H9 (cell line): Measurements from ENCODE around the gene C19orf85. TPM values are rescaled to one million over a fixed set of nuclear protein-coding genes. Genes with fewer than 3 reads are reported as not detected.
A peak's percentile ranks its signal among the peaks of the same experiment; 100 is the strongest.

Source experiments
- DNase-seq: peaks from one replicate; pipeline ENCODE4 v3.0.0-alpha.2; 2017
- H2AFZ ChIP-seq: one replicate; pipeline ENCODE4 v1.6.1; 2013; ENCODE audit warnings: mild to moderate bottlenecking, low read length, control low read depth, moderate library complexity
- H2AK5ac ChIP-seq: 2 replicates; pipeline ENCODE4 v1.6.1; 2013; ENCODE audit warnings: low read length, control low read depth, mixed read lengths; ENCODE audit not compliant: insufficient read length
- H2BK120ac ChIP-seq: one replicate; pipeline ENCODE4 v1.6.1; 2013; ENCODE audit warnings: low read depth, mild to moderate bottlenecking, low read length, control low read depth, inconsistent platforms; ENCODE audit not compliant: poor library complexity, severe bottlenecking
- H2BK12ac ChIP-seq: 2 replicates; pipeline ENCODE4 v1.6.1; 2013; ENCODE audit warnings: low read length, control low read depth, mixed read lengths, low read depth; ENCODE audit not compliant: insufficient read length
- H2BK15ac ChIP-seq: 2 replicates; pipeline ENCODE4 v1.6.1; 2013; ENCODE audit warnings: low read depth, low read length, control low read depth
- H2BK20ac ChIP-seq: one replicate; pipeline ENCODE4 v1.6.1; 2013; ENCODE audit warnings: low read depth, mild to moderate bottlenecking, low read length, control low read depth, inconsistent platforms; ENCODE audit not compliant: poor library complexity, severe bottlenecking
- H2BK5ac ChIP-seq: 2 replicates; pipeline ENCODE4 v1.6.1; 2013; ENCODE audit warnings: low read length, control low read depth, mixed read lengths; ENCODE audit not compliant: insufficient read length
- H3K14ac ChIP-seq: 2 replicates; pipeline ENCODE4 v1.6.1; 2013; ENCODE audit warnings: low read length, control low read depth; ENCODE audit not compliant: insufficient read depth
- H3K18ac ChIP-seq: 2 replicates; pipeline ENCODE4 v1.6.1; 2013; ENCODE audit warnings: low read depth, mild to moderate bottlenecking, mixed read lengths, low read length, control low read depth; ENCODE audit not compliant: insufficient read length
- H3K23ac ChIP-seq: 2 replicates; pipeline ENCODE4 v1.6.1; 2013; ENCODE audit warnings: low read length, control low read depth, mixed read lengths, low read depth; ENCODE audit not compliant: insufficient read length
- H3K23me2 ChIP-seq: 2 replicates; pipeline ENCODE4 v1.6.1; 2013; ENCODE audit warnings: low read depth, mild to moderate bottlenecking, mixed read lengths, low read length, control low read depth; ENCODE audit not compliant: insufficient read length, poor library complexity, severe bottlenecking
- H3K27ac ChIP-seq: 2 replicates; pipeline ENCODE4 v1.5.1; 2013; ENCODE audit warnings: low read length, control low read depth, mixed read lengths, low read depth; ENCODE audit not compliant: insufficient read length
- H3K27me3 ChIP-seq: 2 replicates; pipeline ENCODE4 v1.6.1; 2013; ENCODE audit warnings: low read length, control low read depth, inconsistent platforms; ENCODE audit not compliant: insufficient read depth
- H3K4ac ChIP-seq: 2 replicates; pipeline ENCODE4 v1.6.1; 2013; ENCODE audit warnings: low read depth, mild to moderate bottlenecking, control low read depth, inconsistent platforms, low read length, moderate library complexity
- H3K4me1 ChIP-seq: 2 replicates; pipeline ENCODE4 v1.6.1; 2013; ENCODE audit warnings: low read length, control low read depth, inconsistent platforms; ENCODE audit not compliant: insufficient read depth
- H3K4me2 ChIP-seq: 2 replicates; pipeline ENCODE4 v1.6.1; 2013; ENCODE audit warnings: low read length, control low read depth, mixed read lengths; ENCODE audit not compliant: insufficient read length, insufficient read depth
- H3K56ac ChIP-seq: 2 replicates; pipeline ENCODE4 v1.6.1; 2013; ENCODE audit warnings: low read depth, mild to moderate bottlenecking, mixed read lengths, low read length, control low read depth; ENCODE audit not compliant: insufficient read length
- H3K79me1 ChIP-seq: 2 replicates; pipeline ENCODE4 v1.6.1; 2013; ENCODE audit warnings: low read depth, mild to moderate bottlenecking, moderate library complexity, low read length, control low read depth, inconsistent platforms; ENCODE audit not compliant: insufficient read depth, poor library complexity, severe bottlenecking
- H3K79me2 ChIP-seq: 2 replicates; pipeline ENCODE4 v1.6.1; 2013; ENCODE audit warnings: low read length, control low read depth, inconsistent platforms; ENCODE audit not compliant: insufficient read depth
- H3K9ac ChIP-seq: 2 replicates; pipeline ENCODE4 v1.6.1; 2013; ENCODE audit warnings: low read length, control low read depth, mixed read lengths; ENCODE audit not compliant: insufficient read length; ENCODE audit errors: extremely low read depth
- H3K9me3 ChIP-seq: one replicate; pipeline ENCODE4 v1.6.1; 2013; ENCODE audit warnings: low read depth, low read length, inconsistent platforms; ENCODE audit not compliant: control insufficient read depth
- H3T11ph ChIP-seq: one replicate; pipeline ENCODE4 v1.6.1; 2013; ENCODE audit warnings: mild to moderate bottlenecking, low read length, control low read depth, inconsistent platforms
- H4K20me1 ChIP-seq: one replicate; pipeline ENCODE4 v1.6.1; 2013; ENCODE audit not compliant: control insufficient read depth, insufficient read length, insufficient read depth
- H4K5ac ChIP-seq: 2 replicates; pipeline ENCODE4 v1.6.1; 2013; ENCODE audit warnings: low read depth, mild to moderate bottlenecking, mixed read lengths, low read length, control low read depth; ENCODE audit not compliant: insufficient read length
- H4K8ac ChIP-seq: replicated peaks from 2 replicates; pipeline ENCODE4 v1.6.1; 2013; ENCODE audit warnings: low read length, control low read depth, mixed read lengths, low read depth; ENCODE audit not compliant: insufficient read length
- H4K91ac ChIP-seq: 2 replicates; pipeline ENCODE4 v1.6.1; 2013; ENCODE audit warnings: low read depth, mild to moderate bottlenecking, moderate library complexity, mixed read lengths, low read length, control low read depth; ENCODE audit not compliant: insufficient read length
- H3K27ac Mint-ChIP-seq, 3 experiments: 2 replicates in 2 of 3; 3 replicates in 1 of 3; pipeline ENCODE4 v1.8.0; 2020 to 2021; ENCODE audit warnings: mixed read lengths in 3 of 3, mild to moderate bottlenecking in 1 of 3, moderate library complexity in 1 of 3
- H3K27me3 Mint-ChIP-seq: 2 replicates; pipeline ENCODE4 v1.8.0; 2021; ENCODE audit warnings: low read depth, mild to moderate bottlenecking, moderate library complexity, mixed read lengths
- H3K36me3 Mint-ChIP-seq, 3 experiments: 2 replicates in 2 of 3; 3 replicates in 1 of 3; pipeline ENCODE4 v1.8.0; 2020 to 2021; ENCODE audit warnings: low read depth in 3 of 3, mixed read lengths in 3 of 3; ENCODE audit not compliant: insufficient read depth in 1 of 3
- H3K4me1 Mint-ChIP-seq, 2 experiments: 2 replicates each; pipeline ENCODE4 v1.8.0; 2020; ENCODE audit warnings: mixed read lengths in 2 of 2
- H3K4me3 Mint-ChIP-seq, 2 experiments: 2 replicates in 1 of 2; 3 replicates in 1 of 2; pipeline ENCODE4 v1.8.0; 2020 to 2021; ENCODE audit warnings: mild to moderate bottlenecking in 2 of 2, mixed read lengths in 2 of 2, moderate library complexity in 1 of 2
- H3K9me3 Mint-ChIP-seq, 2 experiments: 2 replicates in 1 of 2; 3 replicates in 1 of 2; pipeline ENCODE4 v1.8.0; 2020; ENCODE audit warnings: mild to moderate bottlenecking in 2 of 2, mixed read lengths in 2 of 2, moderate library complexity in 1 of 2
- WGBS: extraction: QIAGEN DNeasy Blood & Tissue Kit; methylation state at CpG from one replicate; pipeline ENCODE4 v1.1.7; 2013; ENCODE audit warnings: missing lambda C conversion rate, low lambda C conversion rate, mixed read lengths; ENCODE audit not compliant: insufficient read length; ENCODE audit errors: extremely low coverage; 5-methylcytosine and 5-hydroxymethylcytosine counted together
- total RNA-seq: library from RNA; stranded (reverse); gene quantifications from 2 replicates; pipeline ENCODE4 v1.2.1, GENCODE V29; 2021
- TF ChIP-seq, protein P1 (sequence below): fragments of 200-600 bp; sonication (generic); conservative IDR thresholded peaks from 3 replicates; pipeline ENCODE4 v1.8.0; 2021; ENCODE audit warnings: antibody characterized with exemption, mild to moderate bottlenecking

C19orf85 gene
- total RNA-seq, 1 experiment from 2014 or later = 1.2 TPM

DNA sequence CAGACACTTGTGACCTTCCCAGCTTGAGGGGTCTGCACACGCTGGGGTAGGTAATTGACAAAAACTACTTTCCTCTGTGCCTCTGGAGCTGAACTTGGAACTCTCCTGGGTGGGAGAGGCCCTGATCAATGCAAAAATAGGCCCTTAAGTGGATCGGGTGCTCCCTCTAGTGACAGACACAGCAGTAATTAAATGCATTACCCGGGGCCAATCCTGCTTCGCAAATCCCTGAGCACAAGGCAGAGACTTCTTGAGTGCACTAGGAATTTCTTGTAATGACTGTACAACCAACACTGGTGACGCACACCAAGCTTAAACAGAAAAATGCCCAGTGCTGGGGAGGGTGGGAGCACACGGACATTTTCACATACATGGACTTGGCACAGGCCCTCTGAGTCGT lies 46.4 kb downstream of the C19orf85 start:
- H3K27me3 Mint-ChIP-seq = peaks cover 36% of the 10 kb centered on the region

More for the DNA sequence above, 46.4 kb downstream of the C19orf85 start:
- H2AK5ac ChIP-seq = no peak overlapping the region
- no peak overlapping the region for H2BK120ac ChIP-seq
- no peak overlapping the region for H2BK12ac ChIP-seq
- H3K27ac ChIP-seq = no peak overlapping the region
- no peak overlapping the region for H3K56ac ChIP-seq
- no peak overlapping the region for H2BK5ac ChIP-seq
- H2AFZ ChIP-seq = no peak overlapping the region
- no peak overlapping the region for H3K4me2 ChIP-seq
- no peak overlapping the region for H4K8ac ChIP-seq
- no peaks in the 10 kb centered on the region for H4K20me1 ChIP-seq
- Mint-ChIP-seq H3K36me3 (no peaks in the 10 kb centered on the region), H3K9me3 (peaks cover 0 to 6% of the 10 kb centered on the region in 2 experiments; a peak in 1 of 5 replicates), H3K27ac (no peak overlapping the region), H3K4me1 (peaks cover 2 to 8% of the 10 kb centered on the region in 2 experiments), H3K4me3 (peak overlapping the region in 1 of 2 experiments; percentile 42; a peak in 1 of 5 replicates)
- H3K9me3 ChIP-seq = no peaks in the 10 kb centered on the region
- H4K5ac ChIP-seq = no peak overlapping the region
- no peak overlapping the region for H3K18ac ChIP-seq
- no peaks in the 10 kb centered on the region for H3K79me1 ChIP-seq
- H3K23ac ChIP-seq = no peak overlapping the region
- H2BK15ac ChIP-seq = no peak overlapping the region
- TF ChIP-seq, protein P1, sequence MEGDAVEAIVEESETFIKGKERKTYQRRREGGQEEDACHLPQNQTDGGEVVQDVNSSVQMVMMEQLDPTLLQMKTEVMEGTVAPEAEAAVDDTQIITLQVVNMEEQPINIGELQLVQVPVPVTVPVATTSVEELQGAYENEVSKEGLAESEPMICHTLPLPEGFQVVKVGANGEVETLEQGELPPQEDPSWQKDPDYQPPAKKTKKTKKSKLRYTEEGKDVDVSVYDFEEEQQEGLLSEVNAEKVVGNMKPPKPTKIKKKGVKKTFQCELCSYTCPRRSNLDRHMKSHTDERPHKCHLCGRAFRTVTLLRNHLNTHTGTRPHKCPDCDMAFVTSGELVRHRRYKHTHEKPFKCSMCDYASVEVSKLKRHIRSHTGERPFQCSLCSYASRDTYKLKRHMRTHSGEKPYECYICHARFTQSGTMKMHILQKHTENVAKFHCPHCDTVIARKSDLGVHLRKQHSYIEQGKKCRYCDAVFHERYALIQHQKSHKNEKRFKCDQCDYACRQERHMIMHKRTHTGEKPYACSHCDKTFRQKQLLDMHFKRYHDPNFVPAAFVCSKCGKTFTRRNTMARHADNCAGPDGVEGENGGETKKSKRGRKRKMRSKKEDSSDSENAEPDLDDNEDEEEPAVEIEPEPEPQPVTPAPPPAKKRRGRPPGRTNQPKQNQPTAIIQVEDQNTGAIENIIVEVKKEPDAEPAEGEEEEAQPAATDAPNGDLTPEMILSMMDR = peak; percentile 88
- no peak overlapping the region for H3K9ac ChIP-seq
- no peak overlapping the region for H4K91ac ChIP-seq
- no peaks in the 10 kb centered on the region for H3K23me2 ChIP-seq
- H3K14ac ChIP-seq = no peak overlapping the region
- no peak overlapping the region for H2BK20ac ChIP-seq
- no peaks in the 10 kb centered on the region for H3K27me3 ChIP-seq
- no CpG with 5 or more reads among the region's 7 CpGs for WGBS
- no peak overlapping the region for H3K4ac ChIP-seq
- no peaks in the 10 kb centered on the region for H3K79me2 ChIP-seq
- peak; percentile 73 for DNase-seq
- no peak overlapping the region for H3T11ph ChIP-seq
- peaks cover 3% of the 10 kb centered on the region for H3K4me1 ChIP-seq

Other genes with a start within 250 kb of the C19orf85 start
- 3.6 and 4.5 TPM in 2 replicates for gene TMEM86B, start 236.0 kb downstream of the C19orf85 start, total RNA-seq
- gene PPP6R1, start 205.7 kb downstream of the C19orf85 start, total RNA-seq = 76.2 and 79.7 TPM in 2 replicates
- gene HSPBP1, start 184.6 kb downstream of the C19orf85 start, total RNA-seq = 47.4 and 50.7 TPM in 2 replicates
- gene BRSK1, start 180.8 kb downstream of the C19orf85 start, total RNA-seq = 43.5 and 47.0 TPM in 2 replicates
- 0.63 TPM in 1 of 2 replicates, not detected in the other for gene TMEM150B, start 139.4 kb downstream of the C19orf85 start, total RNA-seq
- gene KMT5C, start 124.9 kb downstream of the C19orf85 start, total RNA-seq = 53.7 and 54.5 TPM in 2 replicates
- gene COX6B2, start 110.0 kb downstream of the C19orf85 start, total RNA-seq = 4.0 and 5.0 TPM in 2 replicates
- 0.13 and 0.15 TPM in 2 replicates for gene GARIN5B, start 101.5 kb downstream of the C19orf85 start, total RNA-seq
- 3.8 and 3.9 TPM in 2 replicates for gene IL11, start 94.3 kb downstream of the C19orf85 start, total RNA-seq
- 1.5 and 1.6 TPM in 2 replicates for gene TMEM190, start 87.9 kb downstream of the C19orf85 start, total RNA-seq
- 3.8 and 4.8 TPM in 2 replicates for gene TMEM238, start 80.5 kb downstream of the C19orf85 start, total RNA-seq
- gene RPL28, start 78.8 kb downstream of the C19orf85 start, total RNA-seq = 2,076 and 2,130 TPM in 2 replicates
- gene UBE2S, start 57.0 kb downstream of the C19orf85 start, total RNA-seq = 391 and 393 TPM in 2 replicates
- gene SHISA7, start 21.5 kb downstream of the C19orf85 start, total RNA-seq = 0.31 TPM in 2 replicates
- gene ISOC2, start 3.1 kb downstream of the C19orf85 start, total RNA-seq = 68.2 and 72.2 TPM in 2 replicates
- 16.5 and 16.6 TPM in 2 replicates for gene ZNF628, start 11.9 kb upstream of the C19orf85 start, total RNA-seq
- 48.7 and 51.2 TPM in 2 replicates for gene NAT14, start 20.4 kb upstream of the C19orf85 start, total RNA-seq
- gene SSC5D, start 23.7 kb upstream of the C19orf85 start, total RNA-seq = 2.5 and 3.2 TPM in 2 replicates
- gene SBK2, start 72.4 kb upstream of the C19orf85 start, total RNA-seq = 2.5 and 2.8 TPM in 2 replicates
- gene SBK3, start 80.8 kb upstream of the C19orf85 start, total RNA-seq = 0.48 and 0.70 TPM in 2 replicates
- 19.9 and 21.5 TPM in 2 replicates for gene ZNF579, start 116.1 kb upstream of the C19orf85 start, total RNA-seq
- 21.5 and 25.2 TPM in 2 replicates for gene FIZ1, start 134.8 kb upstream of the C19orf85 start, total RNA-seq
- gene ZNF524, start 135.5 kb upstream of the C19orf85 start, total RNA-seq = 2.9 and 3.0 TPM in 2 replicates
- gene ZNF865, start 140.9 kb upstream of the C19orf85 start, total RNA-seq = 13.8 and 14.3 TPM in 2 replicates
- gene ZNF784, start 159.8 kb upstream of the C19orf85 start, total RNA-seq = 9.9 and 10.7 TPM in 2 replicates
- 22.4 and 22.8 TPM in 2 replicates for gene ZNF580, start 176.3 kb upstream of the C19orf85 start, total RNA-seq
- gene ZNF581, start 178.9 kb upstream of the C19orf85 start, total RNA-seq = 65.1 and 68.0 TPM in 2 replicates
- 19.9 and 20.0 TPM in 2 replicates for gene CCDC106, start 183.5 kb upstream of the C19orf85 start, total RNA-seq
- 321 and 342 TPM in 2 replicates for gene U2AF2, start 190.3 kb upstream of the C19orf85 start, total RNA-seq
- 158 and 159 TPM in 2 replicates for gene EPN1, start 210.5 kb upstream of the C19orf85 start, total RNA-seq